IMR-90 (cell line): ENCODE measurements around the gene ZBTB32. TPM values are rescaled to one million over a fixed set of nuclear protein-coding genes. Genes with fewer than 3 reads are reported as not detected.

Source experiments
- ATAC-seq: fragments of 200-7000 bp; cut with Tn5 transposase; 2 replicates; pipeline ENCODE4 v1.9.1; 2020; ENCODE audit warnings: low read depth, mild to moderate bottlenecking, moderate library complexity
- BruUV-seq: library from RNA; stranded (reverse); fragments of 400-500 nt; replicated peaks from 2 replicates; lab custom pipeline; 2021; lab: Mats Ljungman, UMichigan
- CTCF ChIA-PET: fragments of 300-600 bp; formaldehyde crosslinking; extraction: SDS; loops from one replicate; lab custom pipeline; 2021; ENCODE audit warnings: antibody characterized with exemption; lab: Yijun Ruan, JAX
- POLR2A ChIA-PET: fragments of 300-600 bp; sonication (Branson Sonifier 250); formaldehyde crosslinking; loops from one replicate; lab custom pipeline; 2022; ENCODE audit warnings: antibody characterized with exemption; ENCODE audit not compliant: unreplicated experiment; lab: Charles Lee
- DNase-seq: peaks from one replicate; pipeline ENCODE4 v3.0.0; 2013
- H2AFZ ChIP-seq: replicated peaks from 2 replicates; pipeline ENCODE3; 2013; ENCODE audit warnings: low read length, mild to moderate bottlenecking; ENCODE audit not compliant: poor library complexity
- H2AK5ac ChIP-seq: 2 replicates; pipeline ENCODE4 v1.6.1; 2013; ENCODE audit warnings: low read depth, low read length, inconsistent platforms
- H2AK9ac ChIP-seq: replicated peaks from 2 replicates; pipeline ENCODE3; 2013; ENCODE audit warnings: mild to moderate bottlenecking, low read depth, low read length, moderate library complexity; ENCODE audit not compliant: poor library complexity
- H2BK120ac ChIP-seq: 2 replicates; pipeline ENCODE4 v1.6.1; 2013; ENCODE audit warnings: low read depth, low read length, inconsistent platforms
- H2BK15ac ChIP-seq: 3 replicates; pipeline ENCODE4 v1.6.1; 2013; ENCODE audit warnings: low read depth, low read length, inconsistent platforms
- H2BK20ac ChIP-seq: 2 replicates; pipeline ENCODE4 v1.6.1; 2013; ENCODE audit warnings: low read depth, mild to moderate bottlenecking, inconsistent platforms, low read length, moderate library complexity
- H2BK5ac ChIP-seq: 2 replicates; pipeline ENCODE4 v1.6.1; 2013; ENCODE audit warnings: mild to moderate bottlenecking, low read depth, low read length, inconsistent platforms; ENCODE audit not compliant: poor library complexity, severe bottlenecking
- H3K14ac ChIP-seq: replicated peaks from 2 replicates; pipeline ENCODE4 v1.6.1; 2013; ENCODE audit warnings: low read depth, low read length, inconsistent platforms
- H3K18ac ChIP-seq: 2 replicates; pipeline ENCODE4 v1.6.1; 2013; ENCODE audit warnings: low read depth, low read length, control low read depth
- H3K23ac ChIP-seq: 2 replicates; pipeline ENCODE4 v1.6.1; 2013; ENCODE audit warnings: low read depth, low read length, inconsistent platforms
- H3K27ac ChIP-seq: 2 replicates; pipeline ENCODE4 v1.5.1; 2013; ENCODE audit warnings: mild to moderate bottlenecking, control low read depth, low read length; ENCODE audit not compliant: insufficient read depth
- H3K27me3 ChIP-seq: 2 replicates; pipeline ENCODE4 v1.6.1; 2013; ENCODE audit warnings: low read length; ENCODE audit not compliant: control insufficient read depth, insufficient read depth
- H3K36me3 ChIP-seq: 2 replicates; pipeline ENCODE4 v1.6.1; 2013; ENCODE audit warnings: low read length, mixed read lengths; ENCODE audit not compliant: control insufficient read depth, insufficient read depth
- H3K4ac ChIP-seq: 2 replicates; pipeline ENCODE4 v1.6.1; 2013; ENCODE audit warnings: low read depth, low read length, inconsistent platforms
- H3K4me1 ChIP-seq: 2 replicates; pipeline ENCODE4 v1.6.1; 2013; ENCODE audit warnings: low read length, mixed read lengths; ENCODE audit not compliant: control insufficient read depth, insufficient read depth
- H3K4me2 ChIP-seq: 2 replicates; pipeline ENCODE4 v1.6.1; 2013; ENCODE audit warnings: low read depth, mild to moderate bottlenecking, control low read depth, low read length, moderate library complexity
- H3K4me3 ChIP-seq: 2 replicates; pipeline ENCODE4 v1.5.1; 2013; ENCODE audit warnings: low read depth, mild to moderate bottlenecking, control low read depth, low read length, moderate library complexity; ENCODE audit not compliant: insufficient read depth
- H3K56ac ChIP-seq: 2 replicates; pipeline ENCODE4 v1.6.1; 2013; ENCODE audit warnings: low read length, inconsistent platforms; ENCODE audit not compliant: insufficient read depth; ENCODE audit errors: extremely low read depth
- H3K79me1 ChIP-seq, 2 experiments: 2 replicates each; pipeline ENCODE4 v1.6.1; 2013; ENCODE audit warnings: low read length in 2 of 2, inconsistent platforms in 1 of 2, low read depth in 1 of 2
- H3K9ac ChIP-seq: 2 replicates; pipeline ENCODE4 v1.6.1; 2013; ENCODE audit warnings: low read depth, low read length, control low read depth
- H3K9me1 ChIP-seq: 2 replicates; pipeline ENCODE4 v1.6.1; 2013; ENCODE audit warnings: low read length, inconsistent platforms; ENCODE audit not compliant: insufficient read depth
- H3K9me3 ChIP-seq: 2 replicates; pipeline ENCODE4 v1.6.1; 2013; ENCODE audit warnings: low read length; ENCODE audit not compliant: control insufficient read depth, insufficient read depth
- H4K20me1 ChIP-seq: 2 replicates; pipeline ENCODE4 v1.6.1; 2013; ENCODE audit warnings: low read length, inconsistent platforms; ENCODE audit not compliant: insufficient read depth
- H4K5ac ChIP-seq: 2 replicates; pipeline ENCODE4 v1.6.1; 2013; ENCODE audit warnings: mild to moderate bottlenecking, low read depth, low read length, control low read depth
- H4K8ac ChIP-seq, 2 experiments: 2 replicates each; pipeline ENCODE4 v1.6.1; 2013; ENCODE audit warnings: low read depth in 2 of 2, low read length in 2 of 2, control low read depth in 1 of 2, inconsistent platforms in 1 of 2
- H4K91ac ChIP-seq: 2 replicates; pipeline ENCODE4 v1.6.1; 2013; ENCODE audit warnings: low read depth, low read length, inconsistent platforms; ENCODE audit not compliant: insufficient read depth
- CEBPB ChIP-seq: IDR thresholded peaks from 2 replicates; pipeline ENCODE4 v1.6.1; 2012; ENCODE audit warnings: low read depth, low read length, improper control_type of control experiment
- RAD21 ChIP-seq: IDR thresholded peaks from 2 replicates; pipeline ENCODE4 v1.6.1; 2012; ENCODE audit warnings: low read length, improper control_type of control experiment
- WGBS, 2 experiments: methylation state at CpG; one replicate each; pipeline versions ENCODE4 v1.1.5 to v1.1.7; 2013; ENCODE audit warnings: missing lambda C conversion rate in 2 of 2; ENCODE audit not compliant: insufficient read length in 1 of 2; ENCODE audit errors: extremely low coverage in 2 of 2; 5-methylcytosine and 5-hydroxymethylcytosine counted together
- dilution Hi-C: fragments of 300-500 bp; cut with HindIII; formaldehyde crosslinking; loops from one replicate; pipeline ENCODE4 v1.14.3; 2018; ENCODE audit warnings: low sequenced_read_pairs; ENCODE audit not compliant: unreplicated experiment
- in situ Hi-C: fragments of 300-500 bp; cut with MboI; formaldehyde crosslinking; loops from 3 replicates; pipeline ENCODE4 v1.14.3; 2019; ENCODE audit warnings: low sequenced_read_pairs, inconsistent platforms, mixed read lengths
- intact Hi-C: fragments of 100-400 bp; cut with micrococcal nuclease; formaldehyde crosslinking; loops from 2 replicates; pipeline ENCODE4 v1.10.0; 2022
- polyA plus RNA-seq, 3 experiments: library from polyadenylated mRNA; depleted of rRNA; stranded (reverse); fragments of >200 nt; gene quantifications; 2 replicates each; pipeline ENCODE4 v1.2.3, GENCODE V29; 2012; ENCODE audit warnings: low replicate concordance in 1 of 3
- total RNA-seq: library from RNA; depleted of rRNA; stranded (reverse); fragments of >200 nt; gene quantifications from 2 replicates; pipeline ENCODE4 v1.2.3, GENCODE V29; 2012

The ZBTB32 gene
- total and polyA plus RNA-seq, 2 of the 4 experiments (the other 2 are of a cell fraction) = not detected

DNA sequence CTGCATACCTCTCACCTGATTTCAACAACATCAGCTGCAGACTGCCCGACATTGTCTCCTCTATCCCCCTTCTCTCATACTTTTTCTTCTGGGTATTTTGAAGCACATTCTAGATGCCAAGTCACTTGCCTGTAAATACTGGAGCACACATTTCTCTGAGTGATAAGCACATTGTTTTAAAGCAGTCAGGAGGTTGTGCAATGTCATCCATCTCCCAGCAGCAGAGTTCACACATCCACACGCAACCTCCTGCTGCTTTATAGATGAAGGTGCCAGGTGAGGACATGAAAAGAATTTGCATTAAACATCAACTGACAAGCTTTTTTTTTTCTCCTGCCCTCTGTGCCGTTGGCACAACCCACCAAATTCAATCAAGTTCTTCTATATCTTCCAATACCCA lies 32.5 kb upstream of the ZBTB32 start:
- no peak overlapping the region for H4K91ac ChIP-seq
- no peak overlapping the region for H2BK120ac ChIP-seq
- CTCF ChIA-PET = no interaction called here
- H3K36me3 ChIP-seq = no peaks in the 10 kb centered on the region
- H3K9me3 ChIP-seq = no peaks in the 10 kb centered on the region
- no peak overlapping the region for H2BK20ac ChIP-seq
- H4K5ac ChIP-seq = no peak overlapping the region
- H3K27me3 ChIP-seq = peaks cover 7% of the 10 kb centered on the region; the same call in 1 of the 2 replicates
- no peaks in the 10 kb centered on the region for H3K4me1 ChIP-seq
- no peak overlapping the region for H3K4ac ChIP-seq
- H3K79me1 ChIP-seq = no peaks in the 10 kb centered on the region
- ATAC-seq (no peak), DNase-seq (no peak)
- H2BK15ac ChIP-seq = no peak overlapping the region
- no peak overlapping the region for H2AFZ ChIP-seq
- no peak overlapping the region for H3K4me3 ChIP-seq
- no peak overlapping the region for H2AK5ac ChIP-seq
- BruUV-seq = no TSS peak
- H2AK9ac ChIP-seq = no peak overlapping the region
- no peak overlapping the region for H3K4me2 ChIP-seq
- H3K14ac ChIP-seq = no peak overlapping the region
- no peak overlapping the region for H3K23ac ChIP-seq
- in situ Hi-C loops (no loop called here), dilution Hi-C loops (no loop called here), intact Hi-C loops (no loop called here)
- TF ChIP-seq RAD21 (no peak), CEBPB (peak; percentile 64)
- no peak overlapping the region for H4K8ac ChIP-seq
- no peak overlapping the region for H3K56ac ChIP-seq
- H3K27ac ChIP-seq = no peak overlapping the region
- H3K9me1 ChIP-seq = no peaks in the 10 kb centered on the region
- no peak overlapping the region for H3K9ac ChIP-seq
- no peak overlapping the region for H3K18ac ChIP-seq
- WGBS, 2 experiments = no CpG with 5 or more reads among the region's 3 CpGs
- no peak overlapping the region for H2BK5ac ChIP-seq
- H4K20me1 ChIP-seq = no peaks in the 10 kb centered on the region
- POLR2A ChIA-PET = interaction anchor here (0.5 to 0.7 kb wide), 2 partner anchors 11 to 13 kb away, joined by 3 read pairs; no protein-coding TSS in a partner anchor
